Endothelial cell of umbilical vein (primary cell): ENCODE measurements around the gene ADAMTS12. TPM values are rescaled to one million over a fixed set of nuclear protein-coding genes. Genes with fewer than 3 reads are reported as not detected.

Source experiments
- BruUV-seq: library from RNA; stranded (reverse); fragments of 400-500 nt; replicated peaks from 2 replicates; lab custom pipeline; 2021; lab: Mats Ljungman, UMichigan
- CTCF ChIA-PET: fragments of 300-600, 350-600 bp; sonication (Branson Sonifier 250); formaldehyde crosslinking; loops from one replicate; lab custom pipeline; 2021; ENCODE audit warnings: antibody characterized with exemption, inconsistent platforms; lab: Charles Lee
- POLR2A ChIA-PET: fragments of 300-600, 350-600 bp; sonication (Branson Sonifier 250); formaldehyde crosslinking; loops from one replicate; lab custom pipeline; 2021; ENCODE audit warnings: antibody characterized with exemption, inconsistent platforms; lab: Charles Lee
- DNase-seq: peaks from one replicate; pipeline ENCODE4 v3.0.0-alpha.2; 2011; ENCODE audit warnings: low read depth, low spot score
- FAIRE-seq: peaks from 2 replicates; lab custom pipeline; 2011; peaks lifted over from hg19 to GRCh38; lab: Jason Lieb, UNC
- H2AFZ ChIP-seq: 2 replicates; pipeline ENCODE4 v1.6.0; 2012; ENCODE audit warnings: low read depth, low read length, control low read depth, inconsistent platforms
- H3K27ac ChIP-seq: 2 replicates; pipeline ENCODE4 v1.5.1; 2011; ENCODE audit warnings: low read depth, mild to moderate bottlenecking, control low read depth, low read length, moderate library complexity; ENCODE audit not compliant: insufficient read depth
- H3K27me3 ChIP-seq, 2 experiments: 2 replicates each; pipeline versions ENCODE4 v1.6.0 to v1.6.1; 2011; ENCODE audit warnings: low read length in 2 of 2, mixed read lengths in 1 of 2; ENCODE audit not compliant: control insufficient read depth in 2 of 2, insufficient read depth in 2 of 2
- H3K36me3 ChIP-seq, 2 experiments: 2 replicates in 1 of 2; 3 replicates in 1 of 2; pipeline ENCODE4 v1.5.1; 2011; ENCODE audit warnings: low read length in 2 of 2, mild to moderate bottlenecking in 1 of 2, moderate library complexity in 1 of 2; ENCODE audit not compliant: control insufficient read depth in 2 of 2, insufficient read depth in 2 of 2; ENCODE audit errors: extremely low read depth in 1 of 2
- H3K4me1 ChIP-seq: 3 replicates; pipeline ENCODE4 v1.5.1; 2011; ENCODE audit warnings: mild to moderate bottlenecking, low read length; ENCODE audit not compliant: control insufficient read depth, insufficient read depth; ENCODE audit errors: extremely low read depth
- H3K4me2 ChIP-seq: 2 replicates; pipeline ENCODE4 v1.6.1; 2011; ENCODE audit warnings: low read length, control low read depth, mixed read lengths; ENCODE audit not compliant: insufficient read depth
- H3K4me3 ChIP-seq, 3 experiments: fragments of 200-600 bp in 1 of 3; sonication (generic), shearing (Covaris generic) in 1 of 3; replicated peaks in 1 of 3; 2 replicates each; pipeline ENCODE4 v1.5.1; 2011 to 2016; ENCODE audit warnings: control low read depth in 3 of 3, low read length in 3 of 3, mild to moderate bottlenecking in 2 of 3, inconsistent platforms in 1 of 3, low read depth in 1 of 3, moderate library complexity in 1 of 3; ENCODE audit not compliant: insufficient read depth in 1 of 3
- H3K79me2 ChIP-seq: 2 replicates; pipeline ENCODE4 v1.6.0; 2012; ENCODE audit warnings: low read length, inconsistent platforms; ENCODE audit not compliant: control insufficient read depth, insufficient read depth
- H3K9ac ChIP-seq: replicated peaks from 2 replicates; pipeline ENCODE3; 2011; ENCODE audit warnings: low read length, control low read depth; ENCODE audit not compliant: insufficient read depth; ENCODE audit errors: extremely low read depth
- H3K9me1 ChIP-seq: replicated peaks from 3 replicates; pipeline ENCODE4 v1.6.0; 2011; ENCODE audit warnings: mild to moderate bottlenecking, low read length; ENCODE audit not compliant: control insufficient read depth, insufficient read depth; ENCODE audit errors: extremely low read depth
- H3K9me3 ChIP-seq: replicated peaks from 2 replicates; pipeline ENCODE4 v1.5.1; 2012; ENCODE audit warnings: low read length, inconsistent platforms; ENCODE audit not compliant: control insufficient read depth, insufficient read depth
- H4K20me1 ChIP-seq: replicated peaks from 2 replicates; pipeline ENCODE3; 2011; ENCODE audit warnings: mild to moderate bottlenecking, low read length; ENCODE audit not compliant: control insufficient read depth, insufficient read depth; ENCODE audit errors: extremely low read depth
- CTCF ChIP-seq, 2 donors: IDR thresholded peaks; 1 replicate in 1 of 2; 2 replicates in 1 of 2; pipeline ENCODE4 v1.5.1; 2011; ENCODE audit warnings: low read length in 2 of 2, mild to moderate bottlenecking in 2 of 2, moderate library complexity in 2 of 2, control low read depth in 1 of 2, inconsistent platforms in 1 of 2, low read depth in 1 of 2; ENCODE audit not compliant: insufficient read depth in 1 of 2; ENCODE audit errors: extremely low read depth in 1 of 2
- EZH2 ChIP-seq: IDR thresholded peaks from 2 replicates; pipeline ENCODE4 v1.6.1; 2012; ENCODE audit warnings: borderline replicate concordance, low read depth, mild to moderate bottlenecking, moderate library complexity, low read length, inconsistent platforms; ENCODE audit not compliant: severe bottlenecking
- FOS ChIP-seq: IDR thresholded peaks from 2 replicates; pipeline ENCODE4 v1.6.1; 2011; ENCODE audit warnings: mild to moderate bottlenecking, low read length, moderate library complexity, borderline replicate concordance; ENCODE audit not compliant: insufficient read depth
- GATA2 ChIP-seq: IDR thresholded peaks from 2 replicates; pipeline ENCODE4 v1.7.0; 2011; ENCODE audit warnings: low read depth, mild to moderate bottlenecking, moderate library complexity, mixed read lengths, low read length; ENCODE audit not compliant: insufficient read length, insufficient read depth
- JUN ChIP-seq: IDR thresholded peaks from 2 replicates; pipeline ENCODE4 v1.6.1; 2011; ENCODE audit warnings: borderline replicate concordance, low read depth; ENCODE audit not compliant: insufficient read length, insufficient read depth
- MAX ChIP-seq: IDR thresholded peaks from 2 replicates; pipeline ENCODE4 v1.6.1; 2011; ENCODE audit not compliant: insufficient read depth, insufficient read length
- MYC ChIP-seq: IDR thresholded peaks from one replicate; pipeline ENCODE4 v1.6.1; 2011; ENCODE audit warnings: mild to moderate bottlenecking, low read depth, low read length
- POLR2A ChIP-seq: IDR thresholded peaks from 2 replicates; pipeline ENCODE4 v1.6.1; 2012; ENCODE audit warnings: low read depth, mild to moderate bottlenecking, control low read depth, low read length
- POLR2AphosphoS5 ChIP-seq: IDR thresholded peaks from 2 replicates; pipeline ENCODE4 v1.6.1; 2012; ENCODE audit warnings: low read depth, mild to moderate bottlenecking, control low read depth, low read length, moderate library complexity; ENCODE audit not compliant: insufficient read depth
- dilution Hi-C: fragments of 300-500 bp; cut with MboI; formaldehyde crosslinking; loops from one replicate; pipeline ENCODE4 v1.15.0; 2019; ENCODE audit warnings: low sequenced_read_pairs; ENCODE audit not compliant: extremely low pct_ligation_motif_present
- intact Hi-C: fragments of 100-400 bp; cut with micrococcal nuclease; formaldehyde crosslinking; loops from one replicate; pipeline ENCODE4 v1.10.0; 2022
- polyA plus RNA-seq, 4 experiments: library from polyadenylated mRNA; depleted of rRNA in 3 of 4; stranded (reverse) in 3 of 4; unstranded in 1 of 4; fragments of >200 nt; gene quantifications; 2 replicates each; pipeline versions ENCODE4 v1.2.1 to v1.2.3, GENCODE V29; 2011 to 2012; ENCODE audit warnings: missing spikeins in 1 of 4
- total RNA-seq: library from RNA; stranded (reverse); gene quantifications from 2 replicates; pipeline ENCODE4 v1.2.3, GENCODE V29; 2021

Gene ADAMTS12
- total and polyA plus RNA-seq, 2 donors (not counting 3 experiments of a cell fraction or from before 2014, with no cell fraction given) = 0.88 TPM; not detected in 1

GRCh38 chr5:33711094-33711679, 180.6 kb downstream of the ADAMTS12 start:
- Histone ChIP-seq H3K27me3 (no peaks in the 10 kb centered on the region), H3K9me3 (no peaks in the 10 kb centered on the region), H3K4me2 (no peak overlapping the region), H3K9me1 (no peaks in the 10 kb centered on the region), H3K27ac (no peak overlapping the region), H3K79me2 (no peaks in the 10 kb centered on the region), H4K20me1 (no peaks in the 10 kb centered on the region), H2AFZ (no peak overlapping the region), H3K9ac (no peak overlapping the region), H3K36me3 (no peaks in the 10 kb centered on the region), H3K4me3 (no peak overlapping the region), H3K4me1 (no peaks in the 10 kb centered on the region)
- BruUV-seq = no TSS peak
- FAIRE-seq (no peak), DNase-seq (no peak)
- dilution Hi-C loops = no loop called here
- TF ChIP-seq CTCF (IDR thresholded peaks at IDR 0.05; ENCODE audit: extremely low read depth in 1 of 2, insufficient read depth in 1 of 2, low read depth in 1 of 2, low read length in 2 of 2) (no peak), POLR2AphosphoS5 (no peak), MYC (no peak), POLR2A (no peak), GATA2 (no peak), MAX (no peak), JUN (no peak), FOS (no peak), EZH2 (no peak)
- intact Hi-C loops = no loop called here
- POLR2A ChIA-PET = no interaction called here
- CTCF ChIA-PET = no interaction called here
